ENCODE results near the gene DCLK1.

DNA sequence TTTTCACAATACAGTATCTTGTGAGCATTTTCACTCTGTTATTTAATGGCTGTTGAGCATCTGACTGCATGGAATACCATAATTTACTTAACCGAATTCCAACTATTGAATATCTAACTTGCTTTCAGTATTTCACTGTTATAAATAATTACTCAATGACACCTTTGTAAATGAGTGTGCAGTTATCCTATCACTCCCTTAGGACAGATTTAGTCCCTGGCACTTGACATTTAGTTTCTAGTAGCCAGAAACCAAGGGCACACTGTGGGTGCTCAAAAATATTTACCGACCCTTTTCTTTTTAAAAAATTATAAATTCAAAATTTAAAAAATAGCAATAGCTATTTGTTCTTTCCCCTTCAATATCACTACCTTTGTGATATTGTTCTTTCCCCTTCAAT is 258.8 kb downstream of the DCLK1 start:
- TF ChIP-seq POLR2A (IDR thresholded peaks at IDR 0.05), result no peak
- TF ChIP-seq, protein P1, sequence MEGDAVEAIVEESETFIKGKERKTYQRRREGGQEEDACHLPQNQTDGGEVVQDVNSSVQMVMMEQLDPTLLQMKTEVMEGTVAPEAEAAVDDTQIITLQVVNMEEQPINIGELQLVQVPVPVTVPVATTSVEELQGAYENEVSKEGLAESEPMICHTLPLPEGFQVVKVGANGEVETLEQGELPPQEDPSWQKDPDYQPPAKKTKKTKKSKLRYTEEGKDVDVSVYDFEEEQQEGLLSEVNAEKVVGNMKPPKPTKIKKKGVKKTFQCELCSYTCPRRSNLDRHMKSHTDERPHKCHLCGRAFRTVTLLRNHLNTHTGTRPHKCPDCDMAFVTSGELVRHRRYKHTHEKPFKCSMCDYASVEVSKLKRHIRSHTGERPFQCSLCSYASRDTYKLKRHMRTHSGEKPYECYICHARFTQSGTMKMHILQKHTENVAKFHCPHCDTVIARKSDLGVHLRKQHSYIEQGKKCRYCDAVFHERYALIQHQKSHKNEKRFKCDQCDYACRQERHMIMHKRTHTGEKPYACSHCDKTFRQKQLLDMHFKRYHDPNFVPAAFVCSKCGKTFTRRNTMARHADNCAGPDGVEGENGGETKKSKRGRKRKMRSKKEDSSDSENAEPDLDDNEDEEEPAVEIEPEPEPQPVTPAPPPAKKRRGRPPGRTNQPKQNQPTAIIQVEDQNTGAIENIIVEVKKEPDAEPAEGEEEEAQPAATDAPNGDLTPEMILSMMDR (IDR thresholded peaks at IDR 0.05 in 8 of 11, conservative IDR thresholded peaks at IDR 0.05 in 3 of 11), result no peak

Measured in spleen (tissue), 7 donors.